Bronchial epithelial cell (primary cell): ENCODE measurements around the gene TMEM132D. TPM values are rescaled to one million over a fixed set of nuclear protein-coding genes. Genes with fewer than 3 reads are reported as not detected.

ENCODE experiments used
- DNase-seq: peaks from one replicate; pipeline ENCODE4 v3.0.0-alpha.2; 2010; ENCODE audit warnings: low read depth
- FAIRE-seq: peaks from 2 replicates; lab custom pipeline; 2011; peaks lifted over from hg19 to GRCh38; lab: Jason Lieb, UNC
- H3K27me3 ChIP-seq: 2 replicates; pipeline ENCODE4 v1.5.1; 2011; ENCODE audit warnings: low read length; ENCODE audit not compliant: control insufficient read depth, insufficient read depth
- H3K36me3 ChIP-seq: 2 replicates; pipeline ENCODE4 v1.5.1; 2011; ENCODE audit warnings: low read length; ENCODE audit not compliant: control insufficient read depth, insufficient read depth
- H3K4me3 ChIP-seq: 2 replicates; pipeline ENCODE4 v1.5.1; 2011; ENCODE audit warnings: mild to moderate bottlenecking, low read depth, low read length, control low read depth
- total RNA-seq: library from RNA; depleted of rRNA; stranded (reverse); fragments of >200 nt; gene quantifications from 2 replicates; pipeline ENCODE4 v1.2.1, GENCODE V29; 2014
- TF ChIP-seq, protein P1 (sequence below): IDR thresholded peaks from 2 replicates; pipeline ENCODE4 v1.5.1; 2011; ENCODE audit warnings: mild to moderate bottlenecking, moderate library complexity, low read length, control low read depth, inconsistent platforms; ENCODE audit not compliant: insufficient read depth, severe bottlenecking

Gene TMEM132D
- total RNA-seq, 1 donor from 2014 or later = not detected

DNA sequence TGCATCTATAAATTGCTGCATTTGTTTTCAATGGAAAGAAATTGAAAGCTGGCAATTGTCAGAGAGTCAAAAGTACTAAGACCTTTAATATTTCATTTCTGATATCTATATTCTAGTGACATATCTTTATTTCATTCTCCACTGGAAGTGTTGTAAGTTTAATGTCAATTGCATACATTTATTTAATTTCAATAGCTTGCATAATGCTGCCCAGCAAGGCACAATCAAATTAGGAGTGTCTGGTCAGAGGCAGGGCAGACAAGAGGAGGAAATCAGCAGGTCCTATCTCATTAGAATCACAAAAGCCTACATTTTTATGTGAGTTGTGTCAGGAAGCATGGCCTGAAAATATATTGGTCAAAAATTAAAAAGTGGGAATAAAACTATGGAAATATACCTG, 112.9 kb downstream of the TMEM132D start:
- TF ChIP-seq, protein P1, sequence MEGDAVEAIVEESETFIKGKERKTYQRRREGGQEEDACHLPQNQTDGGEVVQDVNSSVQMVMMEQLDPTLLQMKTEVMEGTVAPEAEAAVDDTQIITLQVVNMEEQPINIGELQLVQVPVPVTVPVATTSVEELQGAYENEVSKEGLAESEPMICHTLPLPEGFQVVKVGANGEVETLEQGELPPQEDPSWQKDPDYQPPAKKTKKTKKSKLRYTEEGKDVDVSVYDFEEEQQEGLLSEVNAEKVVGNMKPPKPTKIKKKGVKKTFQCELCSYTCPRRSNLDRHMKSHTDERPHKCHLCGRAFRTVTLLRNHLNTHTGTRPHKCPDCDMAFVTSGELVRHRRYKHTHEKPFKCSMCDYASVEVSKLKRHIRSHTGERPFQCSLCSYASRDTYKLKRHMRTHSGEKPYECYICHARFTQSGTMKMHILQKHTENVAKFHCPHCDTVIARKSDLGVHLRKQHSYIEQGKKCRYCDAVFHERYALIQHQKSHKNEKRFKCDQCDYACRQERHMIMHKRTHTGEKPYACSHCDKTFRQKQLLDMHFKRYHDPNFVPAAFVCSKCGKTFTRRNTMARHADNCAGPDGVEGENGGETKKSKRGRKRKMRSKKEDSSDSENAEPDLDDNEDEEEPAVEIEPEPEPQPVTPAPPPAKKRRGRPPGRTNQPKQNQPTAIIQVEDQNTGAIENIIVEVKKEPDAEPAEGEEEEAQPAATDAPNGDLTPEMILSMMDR = no peak
- Histone ChIP-seq H3K4me3 (no peak overlapping the region), H3K27me3 (no peaks in the 10 kb centered on the region), H3K36me3 (no peaks in the 10 kb centered on the region)
- no peak for DNase-seq
- no peak for FAIRE-seq

DNA sequence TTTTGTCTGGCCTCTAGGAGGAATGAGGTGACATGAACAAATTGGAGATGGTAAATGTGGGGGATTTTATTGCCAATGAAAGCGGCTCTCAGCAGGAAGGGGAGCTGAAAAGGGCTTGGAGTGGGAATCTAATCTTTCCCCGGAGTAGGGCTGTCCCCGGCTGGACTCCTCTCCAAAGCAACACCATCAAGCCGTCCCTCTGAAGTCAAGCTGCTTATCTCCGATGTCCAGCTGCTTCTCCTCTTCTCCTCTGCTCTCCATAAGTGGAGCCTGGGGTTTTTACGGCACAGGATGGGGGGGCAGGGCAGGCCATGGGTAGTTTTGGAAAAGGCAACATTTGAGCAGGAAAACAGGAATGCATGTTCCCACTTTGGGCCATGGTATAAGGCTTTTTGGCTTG, 113.5 kb downstream of the TMEM132D start:
- TF ChIP-seq, protein P1 = no peak
- H3K4me3 ChIP-seq = no peak overlapping the region
- FAIRE-seq (no peak), DNase-seq (no peak)
- H3K27me3 ChIP-seq = no peaks in the 10 kb centered on the region
- no peaks in the 10 kb centered on the region for H3K36me3 ChIP-seq

DNA sequence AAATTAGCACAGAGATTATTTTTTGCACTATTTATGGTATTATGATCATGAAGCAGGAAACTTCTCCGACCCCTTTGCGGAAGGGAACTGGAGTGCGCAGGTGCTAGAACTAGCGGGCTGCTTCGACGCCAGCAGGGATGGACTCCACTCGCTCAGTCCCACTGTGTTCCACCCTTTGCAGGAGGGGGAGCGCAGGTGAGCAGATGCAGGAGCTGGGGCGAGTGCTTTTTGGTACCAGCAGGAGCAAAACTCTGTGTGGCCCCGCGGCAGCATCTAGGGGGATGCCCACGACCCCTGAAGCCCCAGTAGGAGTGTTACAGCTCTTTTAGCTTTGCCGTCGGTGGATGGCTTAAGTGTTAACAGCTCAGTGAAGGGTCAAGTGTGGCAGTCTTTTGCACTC, 113.9 kb downstream of the TMEM132D start:
- no peaks in the 10 kb centered on the region for H3K27me3 ChIP-seq
- H3K4me3 ChIP-seq = no peak overlapping the region
- DNase-seq = no peak
- TF ChIP-seq, protein P1 = no peak
- H3K36me3 ChIP-seq = no peaks in the 10 kb centered on the region
- no peak for FAIRE-seq

DNA sequence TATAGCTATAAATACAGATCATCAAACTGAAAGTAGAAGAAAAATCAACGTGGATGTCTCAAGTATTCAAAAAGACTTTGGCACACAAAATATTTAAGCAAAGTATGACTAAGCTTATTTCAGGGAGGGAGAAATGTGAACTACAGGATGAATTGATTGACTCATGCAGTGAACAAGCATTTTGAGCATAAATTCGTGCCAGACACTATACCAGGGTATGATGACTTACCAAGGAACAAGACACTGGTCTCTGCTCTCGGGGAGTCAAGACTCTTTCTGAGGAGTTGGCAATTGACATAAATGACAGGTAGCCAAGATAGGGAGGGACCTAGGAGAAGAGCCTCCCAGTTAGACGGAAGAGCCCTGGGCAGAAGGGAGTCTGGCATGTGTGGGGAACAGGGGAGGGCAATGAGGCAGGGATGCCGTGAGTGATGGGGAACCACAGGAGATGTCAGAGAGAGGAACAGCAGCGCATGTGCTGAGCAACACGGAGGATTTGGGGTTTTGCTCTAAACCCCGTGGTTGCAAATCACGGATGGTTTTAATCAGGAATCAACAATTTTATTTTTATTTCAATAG, 115.2 kb downstream of the TMEM132D start:
- DNase-seq (no peak), FAIRE-seq (no peak)
- no peaks in the 10 kb centered on the region for H3K36me3 ChIP-seq
- no peak overlapping the region for H3K4me3 ChIP-seq
- H3K27me3 ChIP-seq = no peaks in the 10 kb centered on the region
- TF ChIP-seq, protein P1 = no peak

DNA sequence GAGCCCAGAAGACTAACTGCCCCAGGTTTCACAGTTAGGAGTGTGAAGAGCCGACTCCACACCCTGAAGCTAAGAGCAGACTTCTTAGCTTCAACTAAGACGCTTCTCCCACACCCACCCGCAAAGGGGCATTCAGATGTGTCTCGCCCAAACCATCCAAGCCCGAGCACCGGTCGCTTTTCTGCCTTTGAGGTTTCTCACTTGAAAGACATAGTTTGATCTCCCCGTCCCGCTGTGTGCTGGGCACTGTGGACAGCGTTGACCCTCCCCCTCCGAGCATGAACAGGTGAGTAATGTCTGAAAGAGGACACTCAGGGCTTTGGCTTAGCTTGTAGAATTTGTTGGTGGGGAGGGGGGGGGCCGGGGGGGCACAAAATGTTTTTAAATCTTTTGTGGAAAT, 123.8 kb downstream of the TMEM132D start:
- FAIRE-seq (no peak), DNase-seq (no peak)
- H3K36me3 ChIP-seq = no peaks in the 10 kb centered on the region
- H3K27me3 ChIP-seq = no peaks in the 10 kb centered on the region
- TF ChIP-seq, protein P1 = no peak
- no peak overlapping the region for H3K4me3 ChIP-seq

DNA sequence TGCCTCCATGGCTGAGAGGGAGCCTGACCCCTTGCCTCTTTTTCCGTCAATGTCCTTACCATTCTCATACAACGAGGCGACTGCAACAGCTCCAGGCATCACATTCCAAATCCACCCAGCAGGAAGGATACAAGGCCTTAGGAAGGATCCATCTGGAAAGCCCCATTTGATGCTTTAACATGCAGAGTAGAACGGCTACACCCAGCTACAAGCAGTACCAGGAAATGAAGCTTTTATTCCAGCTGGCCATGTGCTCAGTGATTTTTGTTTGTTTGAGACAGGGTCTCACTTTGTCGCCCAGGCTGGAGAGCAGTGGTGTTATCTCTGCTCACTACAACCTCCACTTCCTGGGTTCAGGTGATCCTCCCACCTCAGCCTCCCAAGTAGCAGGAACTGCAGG, 124.8 kb downstream of the TMEM132D start:
- TF ChIP-seq, protein P1 = no peak
- no peak overlapping the region for H3K4me3 ChIP-seq
- no peaks in the 10 kb centered on the region for H3K36me3 ChIP-seq
- no peaks in the 10 kb centered on the region for H3K27me3 ChIP-seq
- FAIRE-seq (no peak), DNase-seq (no peak)
